H1 (cell line): ENCODE measurements around the gene LMX1B.

Experiments used
- JUND ChIP-seq: IDR thresholded peaks from 2 replicates; pipeline ENCODE4 v1.6.1; 2011; ENCODE audit warnings: mild to moderate bottlenecking, improper control_type of control experiment, low read length
- NANOG ChIP-seq: IDR thresholded peaks from 2 replicates; pipeline ENCODE4 v1.6.1; 2011; ENCODE audit warnings: low read length, low read depth, mild to moderate bottlenecking, inconsistent platforms; ENCODE audit not compliant: insufficient read depth, poor library complexity, severe bottlenecking
- TF ChIP-seq, protein P1 (sequence below): IDR thresholded peaks from 2 replicates; pipeline ENCODE4 v1.6.1; 2011; ENCODE audit warnings: low read length, improper control_type of control experiment
- TF ChIP-seq, protein P2 (sequence below), 3 experiments: IDR thresholded peaks; 1 replicate in 2 of 3; 2 replicates in 1 of 3; pipeline versions ENCODE4 v1.5.1 to v1.6.1; 2011; ENCODE audit warnings: low read length in 3 of 3, mild to moderate bottlenecking in 3 of 3, inconsistent platforms in 2 of 3, low read depth in 1 of 3, moderate library complexity in 1 of 3; ENCODE audit not compliant: insufficient read depth in 1 of 3; ENCODE audit errors: control extremely low read depth in 1 of 3
- TF ChIP-seq, protein P3 (sequence below): IDR thresholded peaks from 2 replicates; pipeline ENCODE4 v1.6.1; 2012; ENCODE audit warnings: inconsistent platforms

DNA sequence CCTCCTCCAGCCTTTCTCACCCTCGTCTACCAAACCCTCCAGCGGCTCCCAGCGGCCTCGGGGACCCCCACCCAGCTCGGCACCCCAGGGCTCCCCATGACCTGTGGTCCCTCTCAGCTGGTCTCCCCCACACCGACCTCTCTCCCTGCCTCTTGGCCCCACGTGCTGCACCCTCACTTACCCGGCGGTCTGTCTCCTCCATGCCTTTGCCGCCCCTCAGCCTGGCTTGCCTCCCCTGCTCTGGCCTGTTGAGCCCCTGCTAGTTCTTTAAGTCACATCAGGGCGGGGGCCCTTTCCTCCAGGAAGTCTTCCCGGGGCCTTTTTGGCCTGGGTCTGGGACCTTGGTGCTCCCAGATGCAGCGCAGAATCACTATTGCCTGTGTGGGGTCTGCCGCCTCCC lies 81.5 kb downstream of the LMX1B start:
- TF ChIP-seq, protein P1, sequence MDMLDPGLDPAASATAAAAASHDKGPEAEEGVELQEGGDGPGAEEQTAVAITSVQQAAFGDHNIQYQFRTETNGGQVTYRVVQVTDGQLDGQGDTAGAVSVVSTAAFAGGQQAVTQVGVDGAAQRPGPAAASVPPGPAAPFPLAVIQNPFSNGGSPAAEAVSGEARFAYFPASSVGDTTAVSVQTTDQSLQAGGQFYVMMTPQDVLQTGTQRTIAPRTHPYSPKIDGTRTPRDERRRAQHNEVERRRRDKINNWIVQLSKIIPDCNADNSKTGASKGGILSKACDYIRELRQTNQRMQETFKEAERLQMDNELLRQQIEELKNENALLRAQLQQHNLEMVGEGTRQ: no peak
- TF ChIP-seq, protein P2, sequence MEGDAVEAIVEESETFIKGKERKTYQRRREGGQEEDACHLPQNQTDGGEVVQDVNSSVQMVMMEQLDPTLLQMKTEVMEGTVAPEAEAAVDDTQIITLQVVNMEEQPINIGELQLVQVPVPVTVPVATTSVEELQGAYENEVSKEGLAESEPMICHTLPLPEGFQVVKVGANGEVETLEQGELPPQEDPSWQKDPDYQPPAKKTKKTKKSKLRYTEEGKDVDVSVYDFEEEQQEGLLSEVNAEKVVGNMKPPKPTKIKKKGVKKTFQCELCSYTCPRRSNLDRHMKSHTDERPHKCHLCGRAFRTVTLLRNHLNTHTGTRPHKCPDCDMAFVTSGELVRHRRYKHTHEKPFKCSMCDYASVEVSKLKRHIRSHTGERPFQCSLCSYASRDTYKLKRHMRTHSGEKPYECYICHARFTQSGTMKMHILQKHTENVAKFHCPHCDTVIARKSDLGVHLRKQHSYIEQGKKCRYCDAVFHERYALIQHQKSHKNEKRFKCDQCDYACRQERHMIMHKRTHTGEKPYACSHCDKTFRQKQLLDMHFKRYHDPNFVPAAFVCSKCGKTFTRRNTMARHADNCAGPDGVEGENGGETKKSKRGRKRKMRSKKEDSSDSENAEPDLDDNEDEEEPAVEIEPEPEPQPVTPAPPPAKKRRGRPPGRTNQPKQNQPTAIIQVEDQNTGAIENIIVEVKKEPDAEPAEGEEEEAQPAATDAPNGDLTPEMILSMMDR (IDR thresholded peaks at IDR 0.05; ENCODE audit: control extremely low read depth in 1 of 3, insufficient read depth in 1 of 3, low read depth in 1 of 3, low read length in 3 of 3): no peak
- TF ChIP-seq, protein P3, sequence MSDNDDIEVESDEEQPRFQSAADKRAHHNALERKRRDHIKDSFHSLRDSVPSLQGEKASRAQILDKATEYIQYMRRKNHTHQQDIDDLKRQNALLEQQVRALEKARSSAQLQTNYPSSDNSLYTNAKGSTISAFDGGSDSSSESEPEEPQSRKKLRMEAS: no peak
- TF ChIP-seq NANOG (no peak), JUND (no peak)
